ENCODE data around the gene HAUS5.

Gene HAUS5

GRCh38 chr19:35656700-35657099 lies 44.2 kb downstream of the HAUS5 start:
- Histone ChIP-seq H3K27ac (ENCODE audit: low read length) (no peak overlapping the region), H3K4me2 (ENCODE audit: low read length) (no peak overlapping the region), H3K9me3 (ENCODE audit: insufficient read depth, low read length) (no peaks in the 10 kb centered on the region), H3K79me2 (ENCODE audit: low read length) (no peaks in the 10 kb centered on the region), H2AFZ (ENCODE audit: low read depth, low read length) (no peak overlapping the region), H4K20me1 (ENCODE audit: insufficient read depth, low read length) (no peaks in the 10 kb centered on the region), H3K36me3 (replicated peaks; ENCODE audit: low read depth, low read length) (peaks cover 40% of the 10 kb centered on the region), H3K9ac (ENCODE audit: low read length) (no peak overlapping the region), H3K4me3 (ENCODE audit: low read length) (no peak overlapping the region), H3K27me3 (ENCODE audit: low read depth, low read length) (no peaks in the 10 kb centered on the region), H3K4me1 (ENCODE audit: low read length) (no peaks in the 10 kb centered on the region)
- no peak for TF ChIP-seq EZH2phosphoT487 (IDR thresholded peaks at IDR 0.05; ENCODE audit: low read depth)
- no peak for TF ChIP-seq CTCF (IDR thresholded peaks at IDR 0.05; ENCODE audit: low read depth, low read length)

GRCh38 chr19:35657904-35658700 lies 45.6 kb downstream of the HAUS5 start:
- no peaks in the 10 kb centered on the region for H3K79me2 ChIP-seq (ENCODE audit: low read length)
- no peak overlapping the region for H3K27ac ChIP-seq (ENCODE audit: low read length)
- no peaks in the 10 kb centered on the region for H4K20me1 ChIP-seq (ENCODE audit: insufficient read depth, low read length)
- no peaks in the 10 kb centered on the region for H3K27me3 ChIP-seq (ENCODE audit: low read depth, low read length)
- peaks cover 47% of the 10 kb centered on the region for H3K36me3 ChIP-seq (replicated peaks; ENCODE audit: low read depth, low read length)
- no peaks in the 10 kb centered on the region for H3K9me3 ChIP-seq (ENCODE audit: insufficient read depth, low read length)
- no peak overlapping the region for H3K4me3 ChIP-seq (ENCODE audit: low read length)
- TF ChIP-seq CTCF (IDR thresholded peaks at IDR 0.05; ENCODE audit: low read depth, low read length) (no peak), EZH2phosphoT487 (IDR thresholded peaks at IDR 0.05; ENCODE audit: low read depth) (no peak)
- H2AFZ ChIP-seq (ENCODE audit: low read depth, low read length): no peak overlapping the region
- H3K4me2 ChIP-seq (ENCODE audit: low read length): no peak overlapping the region
- no peaks in the 10 kb centered on the region for H3K4me1 ChIP-seq (ENCODE audit: low read length)
- H3K9ac ChIP-seq (ENCODE audit: low read length): no peak overlapping the region

GRCh38 chr19:35661995-35662340 lies 49.4 kb downstream of the HAUS5 start:
- Histone ChIP-seq H3K4me1 (ENCODE audit: low read length) (no peaks in the 10 kb centered on the region), H3K4me3 (ENCODE audit: low read length) (no peak overlapping the region), H3K27ac (ENCODE audit: low read length) (no peak overlapping the region), H3K9me3 (ENCODE audit: insufficient read depth, low read length) (no peaks in the 10 kb centered on the region), H3K79me2 (ENCODE audit: low read length) (no peaks in the 10 kb centered on the region), H3K9ac (ENCODE audit: low read length) (no peak overlapping the region), H3K4me2 (ENCODE audit: low read length) (no peak overlapping the region), H4K20me1 (ENCODE audit: insufficient read depth, low read length) (no peaks in the 10 kb centered on the region), H2AFZ (ENCODE audit: low read depth, low read length) (no peak overlapping the region), H3K36me3 (replicated peaks; ENCODE audit: low read depth, low read length) (peaks cover 48% of the 10 kb centered on the region), H3K27me3 (ENCODE audit: low read depth, low read length) (no peaks in the 10 kb centered on the region)
- TF ChIP-seq CTCF (IDR thresholded peaks at IDR 0.05; ENCODE audit: low read depth, low read length) (no peak), EZH2phosphoT487 (IDR thresholded peaks at IDR 0.05; ENCODE audit: low read depth) (no peak)

- no peaks in the 10 kb centered on the region for H3K4me1 ChIP-seq (ENCODE audit: low read length)
- TF ChIP-seq EZH2phosphoT487 (IDR thresholded peaks at IDR 0.05; ENCODE audit: low read depth) (no peak), CTCF (IDR thresholded peaks at IDR 0.05; ENCODE audit: low read depth, low read length) (no peak)
- H3K9me3 ChIP-seq (ENCODE audit: insufficient read depth, low read length): no peaks in the 10 kb centered on the region
Observed at GRCh38 chr19:35663981-35664380, 51.4 kb downstream of the HAUS5 start.

More at GRCh38 chr19:35663981-35664380, 51.4 kb downstream of the HAUS5 start:
- peaks cover 37% of the 10 kb centered on the region for H3K36me3 ChIP-seq (replicated peaks; ENCODE audit: low read depth, low read length)
- H3K4me3 ChIP-seq (ENCODE audit: low read length): no peak overlapping the region
- H4K20me1 ChIP-seq (ENCODE audit: insufficient read depth, low read length): no peaks in the 10 kb centered on the region
- no peak overlapping the region for H3K27ac ChIP-seq (ENCODE audit: low read length)
- H3K9ac ChIP-seq (ENCODE audit: low read length): no peak overlapping the region
- H3K79me2 ChIP-seq (ENCODE audit: low read length): no peaks in the 10 kb centered on the region
- no peak overlapping the region for H3K4me2 ChIP-seq (ENCODE audit: low read length)
- peaks cover 1% of the 10 kb centered on the region for H3K27me3 ChIP-seq (ENCODE audit: low read depth, low read length)
- H2AFZ ChIP-seq (ENCODE audit: low read depth, low read length): no peak overlapping the region

All from OCI-LY3 (cell line).